Smooth muscle cell (in vitro differentiated cells): Measurements from ENCODE around the gene PRRX1. TPM values are rescaled to one million over a fixed set of nuclear protein-coding genes. Genes with fewer than 3 reads are reported as not detected.

Source experiments
- DNase-seq: peaks from one replicate; lab custom pipeline; 2025; ENCODE audit not compliant: unreplicated experiment; lab: John Stamatoyannopoulos, UW
- H2AFZ ChIP-seq: fragments of 200-600 bp; sonication (generic); 2 replicates; pipeline ENCODE4 v1.6.0; 2016; ENCODE audit warnings: antibody characterized with exemption, low read depth, mild to moderate bottlenecking
- H3F3A ChIP-seq: fragments of 200-600 bp; sonication (generic); 2 replicates; pipeline ENCODE4 v1.6.0; 2017; ENCODE audit warnings: antibody characterized with exemption, low read depth
- H3K27ac ChIP-seq: fragments of 200-600 bp; sonication (generic); 2 replicates; pipeline ENCODE4 v1.5.1; 2016; ENCODE audit warnings: low read depth, mild to moderate bottlenecking
- H3K27me3 ChIP-seq: fragments of 200-600 bp; sonication (generic); 2 replicates; pipeline ENCODE4 v1.6.1; 2016; ENCODE audit warnings: low read depth, mild to moderate bottlenecking
- H3K36me3 ChIP-seq: fragments of 200-600 bp; sonication (generic); 2 replicates; pipeline ENCODE4 v1.5.1; 2016; ENCODE audit warnings: low read depth
- H3K4me1 ChIP-seq: fragments of 200-600 bp; sonication (generic); 2 replicates; pipeline ENCODE4 v1.5.1; 2016; ENCODE audit warnings: low read depth
- H3K4me2 ChIP-seq: fragments of 200-600 bp; sonication (generic); 2 replicates; pipeline ENCODE4 v1.6.0; 2016; ENCODE audit warnings: mild to moderate bottlenecking
- H3K4me3 ChIP-seq: fragments of 200-600 bp; sonication (generic); 2 replicates; pipeline ENCODE4 v1.5.1; 2016; ENCODE audit warnings: mild to moderate bottlenecking
- H3K79me2 ChIP-seq: fragments of 200-600 bp; sonication (generic); 2 replicates; pipeline ENCODE4 v1.6.0; 2016; ENCODE audit warnings: low read depth, mild to moderate bottlenecking
- H3K9ac ChIP-seq: fragments of 200-600 bp; sonication (generic); 2 replicates; pipeline ENCODE4 v1.6.0; 2016; ENCODE audit warnings: low read depth
- H3K9me3 ChIP-seq: fragments of 200-600 bp; sonication (generic); replicated peaks from 2 replicates; pipeline ENCODE4 v1.5.1; 2016; ENCODE audit warnings: low read depth
- H4K20me1 ChIP-seq: fragments of 200-600 bp; sonication (generic); 2 replicates; pipeline ENCODE4 v1.6.0; 2016; ENCODE audit warnings: low read depth
- CTCF ChIP-seq: fragments of 200-600 bp; sonication (generic); IDR thresholded peaks from 2 replicates; pipeline ENCODE4 v1.5.1; 2017; ENCODE audit warnings: borderline replicate concordance, mild to moderate bottlenecking, antibody characterized with exemption; ENCODE audit not compliant: insufficient read depth, poor library complexity, severe bottlenecking
- WGBS: methylation state at CpG from one replicate; pipeline ENCODE4 v1.1.7; 2016; ENCODE audit warnings: low lambda C conversion rate; 5-methylcytosine and 5-hydroxymethylcytosine counted together
- polyA plus RNA-seq: library from polyadenylated mRNA; unstranded; fragments of >200 nt; fragmentation: Nextera tagmentation; extraction: Ambion mirVana; gene quantifications from 2 replicates; pipeline ENCODE4 v1.2.1, GENCODE V29; 2016
- total RNA-seq: library from RNA; depleted of rRNA; stranded (reverse); fragments of >200 nt; gene quantifications from 2 replicates; pipeline ENCODE4 v1.2.3, GENCODE V29; 2014

Gene PRRX1
- total and polyA plus RNA-seq, 2 experiments from 2014 or later, result 31.9 to 59.6 TPM

GRCh38 chr1:170630977-170631376 is 33.0 kb upstream of the PRRX1 start:
- no peak for TF ChIP-seq CTCF
- H3K36me3 ChIP-seq, result no peaks in the 10 kb centered on the region
- H3K27ac ChIP-seq, result no peak overlapping the region
- no peak overlapping the region for H3K9ac ChIP-seq
- no peaks in the 10 kb centered on the region for H3F3A ChIP-seq
- WGBS, result 91% methylated on average over 7 of the region's 7 CpGs
- no peak for DNase-seq
- no peak overlapping the region for H3K4me2 ChIP-seq
- peaks cover 2% of the 10 kb centered on the region for H3K4me1 ChIP-seq
- no peaks in the 10 kb centered on the region for H3K9me3 ChIP-seq
- no peaks in the 10 kb centered on the region for H3K27me3 ChIP-seq
- no peak overlapping the region for H2AFZ ChIP-seq
- H3K79me2 ChIP-seq, result no peaks in the 10 kb centered on the region
- no peaks in the 10 kb centered on the region for H4K20me1 ChIP-seq
- no peak overlapping the region for H3K4me3 ChIP-seq

- no peak for DNase-seq
- H3K27ac ChIP-seq, result peak overlapping the region; percentile 67
- 97% methylated on average over 1 of the region's 1 CpG for WGBS
- no peaks in the 10 kb centered on the region for H3K79me2 ChIP-seq
- H3F3A ChIP-seq, result no peaks in the 10 kb centered on the region
- H3K4me2 ChIP-seq, result peak overlapping the region; percentile 50
- no peak overlapping the region for H2AFZ ChIP-seq
- H3K4me1 ChIP-seq, result peaks cover 2% of the 10 kb centered on the region
- H3K4me3 ChIP-seq, result no peak overlapping the region
- H3K36me3 ChIP-seq, result no peaks in the 10 kb centered on the region
- no peaks in the 10 kb centered on the region for H3K9me3 ChIP-seq
- no peak overlapping the region for H3K9ac ChIP-seq
- TF ChIP-seq CTCF, result no peak
- H4K20me1 ChIP-seq, result no peaks in the 10 kb centered on the region
- no peaks in the 10 kb centered on the region for H3K27me3 ChIP-seq
Observed at GRCh38 chr1:170634293-170634692, 29.6 kb upstream of the PRRX1 start.

GRCh38 chr1:170634824-170635410 is 29.0 kb upstream of the PRRX1 start:
- H3K4me3 ChIP-seq, result no peak overlapping the region
- H3K9ac ChIP-seq, result no peak overlapping the region
- H3K27me3 ChIP-seq, result no peaks in the 10 kb centered on the region
- H3K79me2 ChIP-seq, result no peaks in the 10 kb centered on the region
- H3F3A ChIP-seq, result no peaks in the 10 kb centered on the region
- H3K36me3 ChIP-seq, result no peaks in the 10 kb centered on the region
- peak overlapping the region; percentile 51 for H2AFZ ChIP-seq
- no peak for DNase-seq
- H3K27ac ChIP-seq, result peak overlapping the region; percentile 67
- peaks cover 2% of the 10 kb centered on the region for H3K4me1 ChIP-seq
- H3K4me2 ChIP-seq, result peak overlapping the region; percentile 50
- TF ChIP-seq CTCF, result no peak
- H4K20me1 ChIP-seq, result no peaks in the 10 kb centered on the region
- H3K9me3 ChIP-seq, result no peaks in the 10 kb centered on the region

GRCh38 chr1:170640581-170640980 is 23.4 kb upstream of the PRRX1 start:
- H3K4me3 ChIP-seq, result no peak overlapping the region
- H4K20me1 ChIP-seq, result no peaks in the 10 kb centered on the region
- TF ChIP-seq CTCF, result no peak
- H3K36me3 ChIP-seq, result no peaks in the 10 kb centered on the region
- H3K9ac ChIP-seq, result no peak overlapping the region
- no peak overlapping the region for H3K4me2 ChIP-seq
- no peaks in the 10 kb centered on the region for H3K9me3 ChIP-seq
- H2AFZ ChIP-seq, result no peak overlapping the region
- no peaks in the 10 kb centered on the region for H3F3A ChIP-seq
- DNase-seq, result no peak
- H3K27me3 ChIP-seq, result no peaks in the 10 kb centered on the region
- H3K27ac ChIP-seq, result no peak overlapping the region
- no peaks in the 10 kb centered on the region for H3K4me1 ChIP-seq
- no peaks in the 10 kb centered on the region for H3K79me2 ChIP-seq
